AG04449 (cell line): ENCODE data around the gene PISD.

Experiments
- CTCF ChIA-PET: fragments of 350-600 bp; formaldehyde crosslinking; extraction: SDS; loops from one replicate; lab custom pipeline; 2021; ENCODE audit warnings: antibody characterized with exemption; lab: Yijun Ruan, JAX
- POLR2A ChIA-PET: fragments of 400-600, 350-600 bp; formaldehyde crosslinking; extraction: SDS; loops from one replicate; lab custom pipeline; 2020; ENCODE audit warnings: antibody characterized with exemption, inconsistent platforms; lab: Yijun Ruan, JAX
- DNase-seq: peaks from one replicate; pipeline ENCODE4 v3.0.0-alpha.2; 2010; ENCODE audit warnings: low read depth, low spot score
- H3K4me3 ChIP-seq: 2 replicates; pipeline ENCODE4 v1.5.1; 2011; ENCODE audit warnings: low read depth, mild to moderate bottlenecking, control low read depth, low read length
- CTCF ChIP-seq: IDR thresholded peaks from one replicate; pipeline ENCODE4 v1.5.1; 2011; ENCODE audit warnings: mild to moderate bottlenecking, moderate library complexity, low read length, control low read depth, inconsistent platforms; ENCODE audit not compliant: insufficient read depth; ENCODE audit errors: missing control alignments

The PISD gene

GRCh38 chr22:31588970-31589675 lies 72.9 kb downstream of the PISD start:
- no peak for TF ChIP-seq CTCF
- POLR2A ChIA-PET = no interaction called here
- DNase-seq = no peak
- CTCF ChIA-PET = no interaction called here
- no peak overlapping the region for H3K4me3 ChIP-seq

- TF ChIP-seq CTCF = no peak
- DNase-seq = peak; percentile 31
- CTCF ChIA-PET = interaction anchor here (1.2 to 2.8 kb wide), 4 partner anchors 24 to 31 kb away, joined by 3 to 14 read pairs (median 4); no protein-coding TSS in a partner anchor
- POLR2A ChIA-PET = interaction anchor here (0.7 kb wide), 1 partner anchor 190 kb away, joined by 3 read pairs; no protein-coding TSS in a partner anchor
- H3K4me3 ChIP-seq = no peak overlapping the region
These were observed 75.7 kb downstream of the PISD start for GRCh38 chr22:31586137-31586920.

GRCh38 chr22:31585161-31585859 lies 76.7 kb downstream of the PISD start:
- no peak for DNase-seq
- no peak for TF ChIP-seq CTCF
- H3K4me3 ChIP-seq = no peak overlapping the region
- POLR2A ChIA-PET = interaction anchor here (1.1 kb wide), 1 partner anchor 45 kb away, joined by 3 read pairs; no protein-coding TSS in a partner anchor
- CTCF ChIA-PET = interaction anchor here (1.3 to 2.8 kb wide), 4 partner anchors 23 to 385 kb away, joined by 3 to 21 read pairs (median 10); no protein-coding TSS in a partner anchor

GRCh38 chr22:31584804-31585160 lies 77.2 kb downstream of the PISD start:
- H3K4me3 ChIP-seq = no peak overlapping the region
- TF ChIP-seq CTCF = no peak
- POLR2A ChIA-PET = interaction anchor here (1.1 to 1.2 kb wide), 2 partner anchors 46 to 94 kb away, joined by 3 read pairs; no protein-coding TSS in a partner anchor

GRCh38 chr22:31583861-31584485 lies 78.0 kb downstream of the PISD start:
- no peak for DNase-seq
- no peak for TF ChIP-seq CTCF
- POLR2A ChIA-PET = interaction anchor here (1.1 to 1.2 kb wide), 2 partner anchors 46 to 94 kb away, joined by 3 read pairs; no protein-coding TSS in a partner anchor
- no peak overlapping the region for H3K4me3 ChIP-seq
- CTCF ChIA-PET = interaction anchor here (0.8 to 2.8 kb wide), 10 partner anchors 9 to 46 kb away, joined by 3 to 21 read pairs (median 3); no protein-coding TSS in a partner anchor

More at GRCh38 chr22:31584804-31585160, 77.2 kb downstream of the PISD start:
- no peak for DNase-seq
- CTCF ChIA-PET = interaction anchor here (0.8 to 2.8 kb wide), 6 partner anchors 10 to 385 kb away, joined by 3 to 21 read pairs (median 4); no protein-coding TSS in a partner anchor
